Measurements from ENCODE around the gene ZNF682. TPM values are rescaled to one million over a fixed set of nuclear protein-coding genes. Genes with fewer than 3 reads are reported as not detected.
"Not testable (repeated sequence)": the region's sequence is repeated elsewhere in the genome, so short reads cannot be mapped to it uniquely, and the experiment has no call there.

The ZNF682 gene
- 2.7 and 5.4 TPM in 2 replicates for total RNA-seq

- peak; percentile 96 for DNase-seq
Observed at GRCh38 chr19:20039203-20039723, at the start of gene ZNF682. ZNF682 (minus strand) TSS chr19:20039505; CDS start chr19:20039345, 160 bp downstream.

- DNase-seq = not testable (repeated sequence)
Observed at GRCh38 chr19:20082876-20083275, 43.6 kb upstream of the ZNF682 start.

- not testable (repeated sequence) for DNase-seq
Observed at GRCh38 chr19:20082232-20082833, 43.0 kb upstream of the ZNF682 start.

GRCh38 chr19:20080656-20081055 is 41.4 kb upstream of the ZNF682 start:
- no peak for DNase-seq

GRCh38 chr19:20079476-20079875 is 40.2 kb upstream of the ZNF682 start:
- DNase-seq = no peak

- peak; percentile 6 for DNase-seq
Observed at GRCh38 chr19:20078581-20079031, 39.3 kb upstream of the ZNF682 start.

GRCh38 chr19:20077791-20078463 is 38.6 kb upstream of the ZNF682 start, which contains the start of gene ZNF90:
ZNF90 (plus strand) TSS chr19:20078000; CDS start chr19:20078133, 133 bp downstream.
- peak; percentile 90 for DNase-seq

- DNase-seq = no peak
Observed at GRCh38 chr19:20072936-20073335, 33.6 kb upstream of the ZNF682 start.

- no peak for DNase-seq
Observed at GRCh38 chr19:20070691-20071090, 31.4 kb upstream of the ZNF682 start.

GRCh38 chr19:20068559-20068958 is 29.3 kb upstream of the ZNF682 start:
- not testable (repeated sequence) for DNase-seq

- DNase-seq = no peak
Observed at GRCh38 chr19:20067943-20068342, 28.6 kb upstream of the ZNF682 start.

- no peak for DNase-seq
Observed at GRCh38 chr19:20066861-20067260, 27.6 kb upstream of the ZNF682 start.

- no peak for DNase-seq
Observed at GRCh38 chr19:20060282-20060681, 21.0 kb upstream of the ZNF682 start.

GRCh38 chr19:20058738-20059137 is 19.4 kb upstream of the ZNF682 start:
- DNase-seq = not testable (repeated sequence)

- DNase-seq = peak; percentile 95
Observed at GRCh38 chr19:20051841-20052768, 12.8 kb upstream of the ZNF682 start.

- DNase-seq = not testable (repeated sequence)
Observed at GRCh38 chr19:20045742-20046141, 6.4 kb upstream of the ZNF682 start.

GRCh38 chr19:20044663-20045062 is 5.4 kb upstream of the ZNF682 start:
- no peak for DNase-seq

- DNase-seq = no peak
Observed at GRCh38 chr19:20038358-20039202, 725 bp downstream of the ZNF682 start.

- DNase-seq = no peak
Observed at GRCh38 chr19:20035935-20036334, 3.4 kb downstream of the ZNF682 start.

- no peak for DNase-seq
Observed at GRCh38 chr19:20028611-20029010, 10.7 kb downstream of the ZNF682 start.

- no peak for DNase-seq
Observed at GRCh38 chr19:20005741-20006140, 33.6 kb downstream of the ZNF682 start.

Data from dermis blood vessel endothelial cell (primary cell).